Vagina (tissue), 2 donors: ENCODE data around the gene TSPAN15.

Source experiments
- CTCF ChIP-seq, 3 experiments: fragments of 450-650 bp in 2 of 3; fragments of 200-600 bp in 1 of 3; sonication (generic) in 1 of 3; IDR thresholded peaks; one replicate each; pipeline ENCODE4 v1.5.1; 2017 to 2019; ENCODE audit warnings: antibody characterized with exemption in 3 of 3, mild to moderate bottlenecking in 2 of 3, moderate library complexity in 2 of 3
- POLR2A ChIP-seq, 2 donors: fragments of 450-650 bp; IDR thresholded peaks; one replicate each; pipeline ENCODE4 v1.6.1; 2017; ENCODE audit warnings: antibody characterized with exemption in 2 of 2, mild to moderate bottlenecking in 2 of 2, moderate library complexity in 2 of 2
- POLR2AphosphoS5 ChIP-seq, 2 donors: sonication (generic); formaldehyde crosslinking; IDR thresholded peaks; one replicate each; pipeline ENCODE4 v1.9.0; 2017; ENCODE audit warnings: antibody characterized with exemption in 2 of 2, mild to moderate bottlenecking in 2 of 2, low read depth in 1 of 2; ENCODE audit not compliant: insufficient read depth in 1 of 2

- no peak for TF ChIP-seq CTCF (IDR thresholded peaks at IDR 0.05)
- TF ChIP-seq POLR2AphosphoS5 (IDR thresholded peaks at IDR 0.05; ENCODE audit: insufficient read depth in 1 of 2, low read depth in 1 of 2): no peak
- no peak for TF ChIP-seq POLR2A (IDR thresholded peaks at IDR 0.05)
These were observed 13.6 kb downstream of the TSPAN15 start for GRCh38 chr10:69464801-69465401.
